Osteoblast (primary cell): Measurements from ENCODE around the gene HDAC4. TPM values are rescaled to one million over a fixed set of nuclear protein-coding genes. Genes with fewer than 3 reads are reported as not detected.

Experiments
- DNase-seq: peaks from one replicate; pipeline ENCODE4 v3.0.0; 2011; ENCODE audit warnings: low spot score, mixed read lengths; ENCODE audit not compliant: insufficient read length; ENCODE audit errors: missing footprints
- H2AFZ ChIP-seq: 2 replicates; pipeline ENCODE4 v1.6.0; 2011; ENCODE audit warnings: mild to moderate bottlenecking, low read length
- H3K27ac ChIP-seq: 2 replicates; pipeline ENCODE4 v1.5.1; 2011; ENCODE audit warnings: mild to moderate bottlenecking, low read depth, low read length, moderate library complexity
- H3K27me3 ChIP-seq: 2 replicates; pipeline ENCODE4 v1.6.0; 2012; ENCODE audit warnings: mild to moderate bottlenecking, control low read depth, inconsistent platforms, low read length, moderate library complexity; ENCODE audit not compliant: insufficient read depth
- H3K36me3 ChIP-seq: 2 replicates; pipeline ENCODE4 v1.5.1; 2011; ENCODE audit warnings: mild to moderate bottlenecking, low read length, control low read depth, moderate library complexity; ENCODE audit not compliant: insufficient read depth
- H3K4me1 ChIP-seq: 2 replicates; pipeline ENCODE4 v1.5.1; 2011; ENCODE audit warnings: mild to moderate bottlenecking, low read length, control low read depth, moderate library complexity; ENCODE audit not compliant: insufficient read depth
- H3K4me2 ChIP-seq: 2 replicates; pipeline ENCODE4 v1.6.0; 2011; ENCODE audit warnings: mild to moderate bottlenecking, low read length; ENCODE audit not compliant: insufficient read depth
- H3K4me3 ChIP-seq: fragments of 200-600 bp; sonication (generic); 3 replicates; pipeline ENCODE4 v1.5.1; 2012; ENCODE audit warnings: mild to moderate bottlenecking, low read length, inconsistent platforms; ENCODE audit not compliant: insufficient read depth
- H3K79me2 ChIP-seq: 2 replicates; pipeline ENCODE4 v1.6.0; 2012; ENCODE audit warnings: mild to moderate bottlenecking, low read length, control low read depth, inconsistent platforms; ENCODE audit not compliant: insufficient read depth
- H3K9me3 ChIP-seq: 2 replicates; pipeline ENCODE4 v1.5.1; 2011; ENCODE audit warnings: low read depth, low read length, control low read depth
- H4K20me1 ChIP-seq: 2 replicates; pipeline ENCODE4 v1.6.0; 2012; ENCODE audit warnings: mild to moderate bottlenecking, low read length, control low read depth; ENCODE audit not compliant: insufficient read depth
- CTCF ChIP-seq: IDR thresholded peaks from 2 replicates; pipeline ENCODE4 v1.5.1; 2011; ENCODE audit warnings: mild to moderate bottlenecking, low read depth, low read length, moderate library complexity; ENCODE audit errors: extremely low read depth
- total RNA-seq: library from RNA; depleted of rRNA; stranded (reverse); fragments of >200 nt; gene quantifications from 2 replicates; pipeline ENCODE4 v1.2.3, GENCODE V29; 2012

HDAC4 gene
- total RNA-seq, 1 donor, result 30.8 TPM

DNA sequence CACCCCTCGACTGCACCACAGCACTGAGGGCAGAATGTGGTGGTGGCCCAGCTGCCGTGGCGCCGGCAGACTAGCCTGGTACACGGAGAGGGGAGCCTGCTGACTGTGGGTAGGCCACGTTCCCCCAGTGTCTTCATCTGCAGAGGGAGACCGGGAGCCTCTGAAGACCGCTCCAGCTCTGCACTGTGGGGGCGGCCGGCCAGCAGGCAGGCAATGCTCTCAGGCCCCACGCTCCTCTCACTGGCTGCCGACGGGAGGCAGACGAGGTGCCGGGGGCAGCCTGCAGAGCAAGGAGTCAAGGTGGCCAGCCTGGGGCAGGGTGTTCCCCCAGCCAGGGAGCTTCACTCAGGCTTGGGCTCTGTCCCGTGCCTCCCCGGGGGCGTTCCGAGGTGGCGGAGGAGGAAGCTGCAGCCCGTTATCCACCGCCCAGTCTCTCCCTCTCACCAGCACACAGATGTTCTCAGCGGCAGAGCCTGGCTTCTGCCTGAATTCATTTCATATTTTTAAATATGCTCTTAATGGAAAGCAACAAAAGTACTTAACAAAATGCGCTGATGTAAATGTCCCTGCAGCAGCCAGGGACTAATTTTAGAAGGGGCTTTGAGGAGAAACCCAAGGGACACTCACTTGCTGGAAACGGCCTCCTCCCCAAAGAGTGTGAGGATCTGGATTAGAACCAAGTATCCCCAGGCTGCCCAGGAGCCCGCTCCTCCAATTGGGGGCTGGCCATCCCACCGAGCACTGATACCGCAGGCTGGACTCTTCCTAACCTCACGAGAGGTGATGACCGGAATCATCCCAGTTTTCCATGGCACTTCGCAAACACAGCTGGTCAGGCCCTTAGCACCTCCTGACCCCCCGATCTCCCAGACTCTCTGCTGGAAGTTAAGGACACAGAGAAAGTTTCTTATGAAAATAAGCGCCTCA lies 87.8 kb downstream of the HDAC4 start:
- DNase-seq, result no peak
- H3K27me3 ChIP-seq, result no peaks in the 10 kb centered on the region
- peaks cover 19% of the 10 kb centered on the region for H3K4me1 ChIP-seq
- H3K79me2 ChIP-seq, result peaks cover 15% of the 10 kb centered on the region
- H3K27ac ChIP-seq, result no peak overlapping the region
- no peaks in the 10 kb centered on the region for H3K36me3 ChIP-seq
- H3K9me3 ChIP-seq, result no peaks in the 10 kb centered on the region
- no peak overlapping the region for H3K4me2 ChIP-seq
- H2AFZ ChIP-seq, result no peak overlapping the region
- H3K4me3 ChIP-seq, result no peak overlapping the region
- no peaks in the 10 kb centered on the region for H4K20me1 ChIP-seq
- TF ChIP-seq CTCF, result no peak

GRCh38 chr2:239312081-239312511 lies 88.7 kb downstream of the HDAC4 start:
- Histone ChIP-seq H3K4me1 (peaks cover 13% of the 10 kb centered on the region), H4K20me1 (no peaks in the 10 kb centered on the region), H3K79me2 (peaks cover 21% of the 10 kb centered on the region), H2AFZ (no peak overlapping the region), H3K36me3 (no peaks in the 10 kb centered on the region), H3K4me3 (no peak overlapping the region), H3K27me3 (no peaks in the 10 kb centered on the region), H3K4me2 (no peak overlapping the region), H3K9me3 (no peaks in the 10 kb centered on the region), H3K27ac (no peak overlapping the region)
- no peak for TF ChIP-seq CTCF
- no peak for DNase-seq

DNA sequence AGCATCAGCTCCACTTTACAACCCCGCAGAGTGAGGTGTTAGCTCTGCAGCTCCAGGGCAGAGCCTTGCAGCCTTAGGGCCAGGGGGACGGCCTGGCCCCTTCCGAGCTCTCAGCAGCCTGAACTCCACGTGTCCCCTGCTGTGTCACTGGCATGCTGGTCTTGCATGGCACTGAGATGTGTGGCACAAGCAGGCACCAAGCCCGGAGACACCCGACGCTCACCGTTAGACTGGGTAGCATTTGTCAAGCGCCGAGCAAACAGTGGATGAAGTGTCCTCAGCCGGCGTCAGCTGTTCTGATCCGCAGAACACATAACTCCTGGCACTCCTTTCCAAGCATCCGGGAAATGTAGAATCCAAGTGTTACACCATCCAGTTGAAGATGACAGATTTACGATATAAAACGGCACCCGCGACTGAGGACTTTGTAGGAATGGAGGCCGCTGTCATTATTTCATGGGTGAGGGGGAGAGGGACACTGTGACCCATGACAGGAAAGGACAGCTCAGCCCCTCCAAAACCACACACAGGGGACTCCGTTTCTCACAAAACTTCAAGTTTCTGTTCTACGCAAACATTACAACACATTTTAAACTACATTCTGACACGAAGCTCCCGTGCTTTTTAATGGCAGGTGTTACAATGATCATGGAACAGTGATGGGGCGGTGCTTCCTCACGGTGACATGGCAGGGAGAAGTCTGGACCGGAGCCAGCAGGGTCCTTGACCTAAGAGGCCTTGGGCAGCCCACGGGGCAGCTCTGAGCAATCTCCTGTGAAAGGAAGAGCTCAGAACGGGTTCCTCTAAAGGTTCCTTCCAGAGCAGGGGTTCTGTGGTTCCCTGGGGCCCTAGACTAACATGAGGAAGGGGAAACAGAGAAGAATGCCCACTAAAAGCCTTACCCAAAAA lies 89.4 kb downstream of the HDAC4 start:
- peak; percentile 62 for DNase-seq
- H3K4me1 ChIP-seq, result peaks cover 13% of the 10 kb centered on the region
- H3K36me3 ChIP-seq, result no peaks in the 10 kb centered on the region
- H4K20me1 ChIP-seq, result no peaks in the 10 kb centered on the region
- H2AFZ ChIP-seq, result no peak overlapping the region
- H3K27ac ChIP-seq, result no peak overlapping the region
- no peaks in the 10 kb centered on the region for H3K27me3 ChIP-seq
- no peaks in the 10 kb centered on the region for H3K9me3 ChIP-seq
- H3K4me3 ChIP-seq, result no peak overlapping the region
- TF ChIP-seq CTCF, result no peak
- H3K79me2 ChIP-seq, result peaks cover 18% of the 10 kb centered on the region
- no peak overlapping the region for H3K4me2 ChIP-seq
